Testis (tissue), 2 donors: ENCODE results near the gene SMAD7.

Source experiments
- POLR2A ChIP-seq: fragments of 450-650 bp; IDR thresholded peaks from one replicate; pipeline ENCODE4 v1.6.1; 2017; ENCODE audit warnings: antibody characterized with exemption, mild to moderate bottlenecking, moderate library complexity
- TF ChIP-seq, protein P1 (sequence below), 3 experiments: fragments of 450-650 bp in 2 of 3; fragments of 200-600 bp in 1 of 3; sonication (generic) in 1 of 3; IDR thresholded peaks; one replicate each; pipeline ENCODE4 v1.5.1; 2016 to 2019; ENCODE audit warnings: antibody characterized with exemption in 3 of 3, mild to moderate bottlenecking in 2 of 3, moderate library complexity in 1 of 3

- TF ChIP-seq, protein P1, sequence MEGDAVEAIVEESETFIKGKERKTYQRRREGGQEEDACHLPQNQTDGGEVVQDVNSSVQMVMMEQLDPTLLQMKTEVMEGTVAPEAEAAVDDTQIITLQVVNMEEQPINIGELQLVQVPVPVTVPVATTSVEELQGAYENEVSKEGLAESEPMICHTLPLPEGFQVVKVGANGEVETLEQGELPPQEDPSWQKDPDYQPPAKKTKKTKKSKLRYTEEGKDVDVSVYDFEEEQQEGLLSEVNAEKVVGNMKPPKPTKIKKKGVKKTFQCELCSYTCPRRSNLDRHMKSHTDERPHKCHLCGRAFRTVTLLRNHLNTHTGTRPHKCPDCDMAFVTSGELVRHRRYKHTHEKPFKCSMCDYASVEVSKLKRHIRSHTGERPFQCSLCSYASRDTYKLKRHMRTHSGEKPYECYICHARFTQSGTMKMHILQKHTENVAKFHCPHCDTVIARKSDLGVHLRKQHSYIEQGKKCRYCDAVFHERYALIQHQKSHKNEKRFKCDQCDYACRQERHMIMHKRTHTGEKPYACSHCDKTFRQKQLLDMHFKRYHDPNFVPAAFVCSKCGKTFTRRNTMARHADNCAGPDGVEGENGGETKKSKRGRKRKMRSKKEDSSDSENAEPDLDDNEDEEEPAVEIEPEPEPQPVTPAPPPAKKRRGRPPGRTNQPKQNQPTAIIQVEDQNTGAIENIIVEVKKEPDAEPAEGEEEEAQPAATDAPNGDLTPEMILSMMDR (IDR thresholded peaks at IDR 0.05): no peak
- no peak for TF ChIP-seq POLR2A
These were observed 60.6 kb downstream of the SMAD7 start for GRCh38 chr18:48889981-48890762.
